Right atrium auricular region (tissue), 2 donors: ENCODE data around the gene DNAH3. TPM values are rescaled to one million over a fixed set of nuclear protein-coding genes. Genes with fewer than 3 reads are reported as not detected.
A peak's percentile ranks its signal among the peaks of the same experiment; 100 is the strongest.

Experiments used
- DNase-seq: peaks from one replicate; pipeline ENCODE4 v3.0.0-alpha.2; 2019; ENCODE audit warnings: low spot score
- H3K27ac ChIP-seq, 2 donors: fragments of 200-600 bp; sonication (generic); 1 replicate in 1 of 2; 2 replicates in 1 of 2; pipeline ENCODE4 v1.5.1; 2016 to 2019
- H3K27me3 ChIP-seq, 2 donors: fragments of 200-600 bp; sonication (generic); one replicate each; pipeline versions ENCODE4 v1.5.1 to v1.6.0; 2017 to 2019
- H3K36me3 ChIP-seq: fragments of 200-600 bp; sonication (generic); one replicate; pipeline ENCODE4 v1.5.1; 2016
- H3K4me1 ChIP-seq, 2 donors: fragments of 200-600 bp; sonication (generic); one replicate each; pipeline versions ENCODE4 v1.5.1 to v1.6.0; 2017 to 2019
- H3K4me3 ChIP-seq, 2 donors: fragments of 200-600 bp; sonication (generic); 1 replicate in 1 of 2; 2 replicates in 1 of 2; pipeline ENCODE4 v1.5.1; 2017 to 2019; ENCODE audit warnings: mild to moderate bottlenecking in 1 of 2, moderate library complexity in 1 of 2
- H3K9me3 ChIP-seq, 2 donors: fragments of 200-600 bp; sonication (generic); one replicate each; pipeline ENCODE4 v1.5.1; 2019
- total RNA-seq, 2 donors: library from RNA; depleted of rRNA; stranded (reverse); fragments of >200 nt; gene quantifications; one replicate each; pipeline ENCODE4 v1.1.0, GENCODE V29; 2016
- TF ChIP-seq, protein P1 (sequence below), 2 donors: fragments of 200-600 bp; sonication (generic); IDR thresholded peaks; one replicate each; pipeline ENCODE4 v1.5.1; 2019; ENCODE audit warnings: antibody characterized with exemption in 2 of 2

The DNAH3 gene
- total RNA-seq, 2 donors from 2014 or later, result 0.20 TPM; not detected in 1

DNA sequence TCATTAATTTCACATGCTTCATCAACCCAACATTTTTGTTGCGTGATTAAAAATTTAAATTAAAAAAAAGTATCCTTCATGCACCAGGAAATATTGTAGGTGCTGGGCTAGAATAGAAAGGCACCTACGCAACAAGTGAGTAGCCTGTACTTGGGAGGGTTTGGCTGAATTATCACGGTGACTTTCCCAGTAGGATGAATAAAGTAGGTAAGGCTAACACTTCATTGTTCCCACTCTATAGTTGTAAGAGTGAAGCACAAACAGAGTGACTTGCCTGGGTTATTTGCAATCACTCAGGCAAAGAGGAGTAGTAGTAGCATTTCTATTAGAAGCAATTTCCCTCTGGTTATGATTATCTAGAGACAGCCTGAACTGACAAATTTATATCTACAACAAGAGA, 62.5 kb downstream of the DNAH3 start:
- no peaks in the 10 kb centered on the region for H3K27me3 ChIP-seq
- no peak for DNase-seq
- H3K9me3 ChIP-seq, result no peaks in the 10 kb centered on the region
- no peak overlapping the region for H3K27ac ChIP-seq
- no peaks in the 10 kb centered on the region for H3K36me3 ChIP-seq
- no peaks in the 10 kb centered on the region for H3K4me1 ChIP-seq
- H3K4me3 ChIP-seq, result no peak overlapping the region
- TF ChIP-seq, protein P1, sequence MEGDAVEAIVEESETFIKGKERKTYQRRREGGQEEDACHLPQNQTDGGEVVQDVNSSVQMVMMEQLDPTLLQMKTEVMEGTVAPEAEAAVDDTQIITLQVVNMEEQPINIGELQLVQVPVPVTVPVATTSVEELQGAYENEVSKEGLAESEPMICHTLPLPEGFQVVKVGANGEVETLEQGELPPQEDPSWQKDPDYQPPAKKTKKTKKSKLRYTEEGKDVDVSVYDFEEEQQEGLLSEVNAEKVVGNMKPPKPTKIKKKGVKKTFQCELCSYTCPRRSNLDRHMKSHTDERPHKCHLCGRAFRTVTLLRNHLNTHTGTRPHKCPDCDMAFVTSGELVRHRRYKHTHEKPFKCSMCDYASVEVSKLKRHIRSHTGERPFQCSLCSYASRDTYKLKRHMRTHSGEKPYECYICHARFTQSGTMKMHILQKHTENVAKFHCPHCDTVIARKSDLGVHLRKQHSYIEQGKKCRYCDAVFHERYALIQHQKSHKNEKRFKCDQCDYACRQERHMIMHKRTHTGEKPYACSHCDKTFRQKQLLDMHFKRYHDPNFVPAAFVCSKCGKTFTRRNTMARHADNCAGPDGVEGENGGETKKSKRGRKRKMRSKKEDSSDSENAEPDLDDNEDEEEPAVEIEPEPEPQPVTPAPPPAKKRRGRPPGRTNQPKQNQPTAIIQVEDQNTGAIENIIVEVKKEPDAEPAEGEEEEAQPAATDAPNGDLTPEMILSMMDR (IDR thresholded peaks at IDR 0.05), result no peak

DNA sequence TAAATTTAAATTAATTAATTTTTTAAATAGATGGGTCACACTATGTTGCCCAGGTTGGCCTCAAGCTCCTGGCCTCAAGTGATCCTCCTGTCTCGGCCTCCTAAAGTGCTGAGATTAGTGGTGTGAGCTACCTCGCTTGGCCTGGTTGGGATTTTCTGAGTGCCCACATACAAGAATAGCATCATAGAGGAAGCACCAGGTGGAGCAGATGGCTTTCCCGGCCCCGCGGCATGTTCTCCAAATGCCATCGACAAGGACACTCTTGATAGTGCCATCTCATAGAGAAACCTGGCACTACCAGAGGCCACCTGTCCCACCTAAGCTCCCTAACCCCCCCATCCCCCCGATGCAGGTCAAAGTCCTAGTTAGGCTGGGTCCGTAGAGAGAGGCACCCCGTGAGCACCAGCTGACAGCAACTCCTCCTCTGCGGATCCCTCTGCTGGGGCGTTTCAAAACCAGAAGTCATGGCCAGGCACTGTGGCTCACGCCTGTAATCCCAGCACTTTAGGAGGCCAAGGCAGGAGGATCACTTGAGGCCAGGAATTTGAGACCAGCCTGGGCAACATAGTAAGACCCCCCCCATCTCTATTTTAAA, 65.9 kb downstream of the DNAH3 start:
- H3K9me3 ChIP-seq, result no peaks in the 10 kb centered on the region
- no peak overlapping the region for H3K4me3 ChIP-seq
- no peak overlapping the region for H3K27ac ChIP-seq
- H3K36me3 ChIP-seq, result no peaks in the 10 kb centered on the region
- no peaks in the 10 kb centered on the region for H3K27me3 ChIP-seq
- peak; percentile 40 for DNase-seq
- TF ChIP-seq, protein P1 (IDR thresholded peaks at IDR 0.05), result no peak
- no peaks in the 10 kb centered on the region for H3K4me1 ChIP-seq

DNA sequence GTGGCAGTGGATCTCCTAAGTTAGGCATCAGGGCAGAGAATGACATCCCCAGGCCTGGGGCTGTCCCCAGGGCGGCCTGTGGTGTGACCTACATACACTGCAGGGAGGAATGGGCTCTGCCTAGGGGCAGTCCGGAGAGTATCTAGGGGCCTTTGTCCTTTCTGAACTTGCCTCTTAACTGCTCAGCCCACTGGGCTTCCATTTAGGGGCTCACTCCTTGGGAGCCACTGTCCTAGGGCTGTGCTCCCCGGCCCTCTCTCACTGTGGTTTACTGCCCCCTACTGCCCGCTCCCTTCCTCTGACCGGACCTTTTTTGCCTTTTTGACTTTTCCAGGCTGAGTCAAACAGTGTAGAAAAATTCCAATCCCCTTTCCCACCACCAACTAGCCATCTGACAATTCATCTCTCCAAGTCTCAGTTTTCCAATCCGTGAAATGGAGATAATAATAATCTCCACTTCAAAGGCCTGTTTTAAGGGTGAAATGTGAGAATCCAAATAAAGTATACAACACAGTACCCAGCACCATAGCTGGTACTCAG, 66.8 kb downstream of the DNAH3 start:
- Histone ChIP-seq H3K4me3 (no peak overlapping the region), H3K4me1 (no peaks in the 10 kb centered on the region), H3K36me3 (no peaks in the 10 kb centered on the region), H3K27me3 (no peaks in the 10 kb centered on the region), H3K9me3 (no peaks in the 10 kb centered on the region), H3K27ac (no peak overlapping the region)
- peak; percentile 63 for DNase-seq
- TF ChIP-seq, protein P1 (IDR thresholded peaks at IDR 0.05), result peak; percentile 68 to 86

DNA sequence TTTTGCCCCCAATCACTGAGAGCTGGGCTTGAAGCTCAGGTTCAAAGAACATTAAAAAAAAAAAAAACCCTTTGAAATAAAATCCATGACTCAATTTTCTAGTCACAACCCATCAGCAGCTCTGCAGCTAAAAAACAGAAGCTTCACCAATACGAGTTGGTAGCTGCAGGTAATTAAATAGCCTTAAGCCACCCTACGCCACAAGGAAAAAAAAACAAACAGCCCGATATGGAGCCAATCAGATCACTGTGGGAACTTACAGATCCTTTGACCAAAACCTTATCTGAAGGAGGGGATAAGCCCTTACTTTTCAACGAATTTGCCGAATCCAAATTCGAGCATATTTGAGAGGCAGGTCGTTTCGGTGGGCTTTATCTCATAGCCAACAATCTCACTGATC, 69.3 kb downstream of the DNAH3 start:
- H3K4me1 ChIP-seq, result no peaks in the 10 kb centered on the region
- H3K36me3 ChIP-seq, result no peaks in the 10 kb centered on the region
- no peaks in the 10 kb centered on the region for H3K27me3 ChIP-seq
- no peak for DNase-seq
- TF ChIP-seq, protein P1 (IDR thresholded peaks at IDR 0.05), result no peak
- no peak overlapping the region for H3K4me3 ChIP-seq
- H3K9me3 ChIP-seq, result no peaks in the 10 kb centered on the region
- no peak overlapping the region for H3K27ac ChIP-seq

DNA sequence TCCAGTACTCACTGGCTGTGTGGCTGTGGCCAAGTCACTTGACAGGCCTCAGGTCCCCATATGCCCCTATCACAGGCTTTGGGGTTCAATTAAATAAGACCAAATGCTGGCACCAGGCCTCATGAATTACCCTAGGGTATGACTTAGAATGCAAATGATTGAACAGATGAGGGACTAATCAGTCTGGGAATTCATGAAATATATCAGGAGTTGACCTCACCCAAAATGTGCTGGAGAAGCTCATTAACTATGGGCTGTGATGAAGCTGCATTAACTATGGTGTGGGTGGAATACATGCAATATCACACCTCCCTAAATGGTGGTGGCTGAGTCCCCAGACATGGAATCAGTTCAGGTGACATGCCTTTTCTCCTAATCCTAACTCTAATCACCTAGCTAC, 72.1 kb downstream of the DNAH3 start:
- H3K27ac ChIP-seq, result no peak overlapping the region
- H3K4me3 ChIP-seq, result no peak overlapping the region
- H3K27me3 ChIP-seq, result no peaks in the 10 kb centered on the region
- TF ChIP-seq, protein P1 (IDR thresholded peaks at IDR 0.05), result no peak
- H3K4me1 ChIP-seq, result no peaks in the 10 kb centered on the region
- DNase-seq, result peak; percentile 4
- H3K9me3 ChIP-seq, result no peaks in the 10 kb centered on the region
- no peaks in the 10 kb centered on the region for H3K36me3 ChIP-seq
